ENCODE data around the gene TJP1. TPM values are rescaled to one million over a fixed set of nuclear protein-coding genes. Genes with fewer than 3 reads are reported as not detected.
A peak's percentile ranks its signal among the peaks of the same experiment; 100 is the strongest.
"Not testable (repeated sequence)": the region's sequence is repeated elsewhere in the genome, so short reads cannot be mapped to it uniquely, and the experiment has no call there.

Gene TJP1
- total RNA-seq, 1 donor = 95.3 TPM

GRCh38 chr15:29670266-29670665 lies 152.0 kb downstream of the TJP1 start:
- TF ChIP-seq, protein P1, sequence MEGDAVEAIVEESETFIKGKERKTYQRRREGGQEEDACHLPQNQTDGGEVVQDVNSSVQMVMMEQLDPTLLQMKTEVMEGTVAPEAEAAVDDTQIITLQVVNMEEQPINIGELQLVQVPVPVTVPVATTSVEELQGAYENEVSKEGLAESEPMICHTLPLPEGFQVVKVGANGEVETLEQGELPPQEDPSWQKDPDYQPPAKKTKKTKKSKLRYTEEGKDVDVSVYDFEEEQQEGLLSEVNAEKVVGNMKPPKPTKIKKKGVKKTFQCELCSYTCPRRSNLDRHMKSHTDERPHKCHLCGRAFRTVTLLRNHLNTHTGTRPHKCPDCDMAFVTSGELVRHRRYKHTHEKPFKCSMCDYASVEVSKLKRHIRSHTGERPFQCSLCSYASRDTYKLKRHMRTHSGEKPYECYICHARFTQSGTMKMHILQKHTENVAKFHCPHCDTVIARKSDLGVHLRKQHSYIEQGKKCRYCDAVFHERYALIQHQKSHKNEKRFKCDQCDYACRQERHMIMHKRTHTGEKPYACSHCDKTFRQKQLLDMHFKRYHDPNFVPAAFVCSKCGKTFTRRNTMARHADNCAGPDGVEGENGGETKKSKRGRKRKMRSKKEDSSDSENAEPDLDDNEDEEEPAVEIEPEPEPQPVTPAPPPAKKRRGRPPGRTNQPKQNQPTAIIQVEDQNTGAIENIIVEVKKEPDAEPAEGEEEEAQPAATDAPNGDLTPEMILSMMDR (IDR thresholded peaks at IDR 0.05; ENCODE audit: insufficient read depth, low read length) = no peak
- no peak for DNase-seq (ENCODE audit: low read depth)
- H3K4me3 ChIP-seq (ENCODE audit: low read depth, low read length) = no peak overlapping the region

DNA sequence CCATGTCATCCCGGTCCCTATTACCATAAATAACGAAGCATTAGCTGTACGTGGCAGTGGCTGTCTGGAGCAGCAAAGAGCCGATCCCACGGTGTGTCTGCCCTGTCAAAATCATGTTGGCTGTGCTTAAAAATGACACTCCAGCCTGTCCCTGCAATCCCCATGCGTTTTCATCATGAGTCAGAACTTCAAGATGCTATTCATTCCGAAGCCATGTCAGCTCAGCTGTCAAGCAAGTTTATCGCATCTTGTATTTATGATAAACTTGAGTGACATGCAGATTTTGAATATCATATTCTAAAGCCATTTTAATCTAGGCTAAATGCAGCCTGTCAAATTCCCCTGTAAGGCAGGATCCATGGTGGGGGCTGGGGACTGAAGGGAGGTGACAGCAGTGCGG lies 152.4 kb downstream of the TJP1 start:
- TF ChIP-seq, protein P1 (IDR thresholded peaks at IDR 0.05; ENCODE audit: insufficient read depth, low read length) = no peak
- no peak for DNase-seq (ENCODE audit: low read depth)
- no peak overlapping the region for H3K4me3 ChIP-seq (ENCODE audit: low read depth, low read length)

DNA sequence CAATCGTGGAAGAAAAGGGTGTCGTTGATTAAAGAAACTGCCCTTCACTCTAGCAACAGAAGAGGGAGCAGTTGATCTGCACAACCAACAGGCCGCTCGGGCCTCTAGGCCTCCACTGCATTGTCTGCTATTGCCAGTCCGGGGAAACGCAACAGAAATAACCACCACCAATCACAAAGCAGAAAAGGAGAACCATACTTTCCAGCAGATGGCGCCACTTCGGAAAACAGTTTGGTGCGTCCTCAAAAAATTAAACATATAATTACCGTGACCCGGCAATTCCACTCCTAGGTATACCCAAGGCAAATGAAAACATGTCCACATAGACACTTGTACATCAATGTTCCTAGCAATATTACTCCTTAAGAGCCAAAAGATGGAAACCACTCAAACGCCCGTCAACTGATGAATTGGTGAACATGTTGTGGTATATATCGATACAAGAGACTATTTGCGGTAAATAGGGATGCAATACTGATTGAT lies 154.1 kb downstream of the TJP1 start:
- DNase-seq (ENCODE audit: low read depth) = peak; percentile 85
- TF ChIP-seq, protein P1 (IDR thresholded peaks at IDR 0.05; ENCODE audit: insufficient read depth, low read length) = peak; percentile 68
- H3K4me3 ChIP-seq (ENCODE audit: low read depth, low read length) = no peak overlapping the region

DNA sequence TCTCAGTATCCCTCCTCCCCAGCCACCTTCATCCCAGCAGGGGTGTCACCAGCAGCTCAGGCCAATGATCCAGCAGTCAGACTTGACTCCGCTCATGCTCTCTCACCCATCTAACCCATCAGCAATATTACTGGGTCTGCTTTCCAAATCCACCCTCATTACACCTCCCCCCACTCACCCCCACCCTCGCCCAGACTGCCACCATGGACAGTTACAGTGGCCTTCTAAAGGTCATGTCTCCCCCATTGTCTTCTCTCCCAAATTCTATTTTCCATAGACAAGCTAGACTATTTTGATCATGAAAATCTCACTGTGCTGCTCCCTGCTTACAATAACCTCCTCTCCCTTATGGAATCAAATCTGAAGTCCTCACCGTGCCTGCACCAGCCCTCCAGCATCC lies 156.0 kb downstream of the TJP1 start:
- no peak for DNase-seq (ENCODE audit: low read depth)
- TF ChIP-seq, protein P1 (IDR thresholded peaks at IDR 0.05; ENCODE audit: insufficient read depth, low read length) = no peak
- H3K4me3 ChIP-seq (ENCODE audit: low read depth, low read length) = no peak overlapping the region

DNA sequence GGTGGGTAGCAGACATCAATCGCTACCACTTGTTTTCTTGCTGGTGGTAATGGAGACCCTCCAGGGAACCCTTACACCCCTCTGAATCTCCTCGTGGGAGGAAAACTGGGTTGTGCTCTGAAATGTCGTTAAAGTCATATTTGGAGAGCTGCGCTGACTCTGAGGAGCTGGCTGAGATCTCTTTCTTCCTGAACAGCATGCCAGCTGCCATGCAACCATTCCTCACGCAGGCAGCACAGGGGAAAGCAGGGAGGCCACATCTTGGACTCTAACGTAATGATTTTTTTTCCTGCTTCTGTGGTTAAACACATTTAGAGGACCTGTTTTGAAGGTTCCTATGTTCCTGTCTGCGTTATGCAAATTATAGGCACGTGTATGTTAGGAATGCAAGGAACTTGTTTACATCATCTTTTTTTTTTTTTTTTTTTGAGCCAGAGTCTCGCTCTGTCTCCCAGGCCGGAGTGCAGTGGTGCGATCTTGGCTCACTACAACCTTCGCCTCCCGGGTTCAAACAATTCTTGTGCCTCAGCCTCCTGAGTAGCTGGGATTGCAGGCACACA lies 156.7 kb downstream of the TJP1 start:
- no peak overlapping the region for H3K4me3 ChIP-seq (ENCODE audit: low read depth, low read length)
- peak; percentile 27 for DNase-seq (ENCODE audit: low read depth)
- TF ChIP-seq, protein P1 (IDR thresholded peaks at IDR 0.05; ENCODE audit: insufficient read depth, low read length) = no peak

- no peak for DNase-seq (ENCODE audit: low read depth)
- no peak overlapping the region for H3K4me3 ChIP-seq (ENCODE audit: low read depth, low read length)
- TF ChIP-seq, protein P1 (IDR thresholded peaks at IDR 0.05; ENCODE audit: insufficient read depth, low read length) = no peak
These were observed 157.9 kb downstream of the TJP1 start for GRCh38 chr15:29664406-29664805.

DNA sequence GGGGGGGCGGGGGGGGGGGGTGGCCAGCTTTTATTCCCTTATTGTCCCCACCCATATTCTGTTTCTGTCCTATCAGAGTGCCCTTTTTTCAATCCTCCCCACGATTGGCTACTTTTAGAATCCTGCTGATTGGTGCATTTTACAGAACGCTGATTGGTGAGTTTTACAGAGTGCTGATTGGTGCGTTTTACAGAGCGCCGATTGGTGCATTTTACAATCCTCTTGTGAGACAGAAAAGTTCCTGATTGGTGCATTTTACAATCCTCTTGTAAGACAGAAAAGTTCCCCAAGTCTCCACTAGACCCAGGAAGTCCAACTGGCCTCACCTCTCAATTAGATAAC lies 164.8 kb downstream of the TJP1 start:
- not testable (repeated sequence) for DNase-seq (ENCODE audit: low read depth); H3K4me3 ChIP-seq (ENCODE audit: low read depth, low read length)

All from fibroblast of the aortic adventitia (primary cell).